T follicular helper cell (primary cell): ENCODE measurements around the gene SLC27A1.
"Not testable (repeated sequence)": the region's sequence is repeated elsewhere in the genome, so short reads cannot be mapped to it uniquely, and the experiment has no call there.

Source experiments
- DNase-seq: peaks from one replicate; pipeline ENCODE4 v3.0.0-alpha.2; 2020; ENCODE audit warnings: low read depth

Gene SLC27A1

DNA sequence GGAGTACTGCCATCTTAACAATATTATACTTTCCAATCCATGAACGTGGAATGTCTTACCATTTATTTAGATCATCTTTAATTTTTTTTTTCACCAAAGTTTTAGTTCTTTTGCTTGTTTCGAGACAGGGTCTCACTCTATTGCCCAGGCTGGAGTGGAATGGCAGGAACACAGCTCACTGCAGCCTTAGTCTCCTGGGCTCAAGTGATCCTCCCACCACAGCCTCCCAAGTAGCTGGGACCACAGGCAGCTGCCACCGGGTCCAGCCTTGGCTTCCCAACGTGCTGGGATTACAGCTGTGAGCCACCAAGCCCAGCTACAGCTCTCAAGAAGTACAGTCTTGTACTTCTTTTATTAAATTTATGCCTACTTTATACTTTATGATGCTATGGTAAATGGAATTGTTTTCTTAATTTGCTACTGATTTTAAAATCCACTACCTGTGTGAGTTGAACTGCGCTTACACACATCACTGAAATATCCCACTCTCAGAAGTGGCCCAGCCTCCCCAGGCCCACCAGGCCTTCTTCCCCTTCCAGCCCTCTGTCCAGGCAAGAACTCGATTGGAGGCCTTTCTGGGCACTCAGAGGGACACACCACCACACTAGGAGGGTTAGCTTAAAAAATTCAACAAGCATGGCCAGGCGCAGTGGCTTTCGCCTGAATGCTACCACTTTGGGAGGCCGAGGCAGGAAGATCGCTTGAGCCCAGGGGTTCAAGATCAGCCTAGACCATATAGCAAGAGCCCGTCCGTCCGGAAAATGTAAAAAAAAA is 40.1 kb downstream of the SLC27A1 start:
- no peak for DNase-seq

DNA sequence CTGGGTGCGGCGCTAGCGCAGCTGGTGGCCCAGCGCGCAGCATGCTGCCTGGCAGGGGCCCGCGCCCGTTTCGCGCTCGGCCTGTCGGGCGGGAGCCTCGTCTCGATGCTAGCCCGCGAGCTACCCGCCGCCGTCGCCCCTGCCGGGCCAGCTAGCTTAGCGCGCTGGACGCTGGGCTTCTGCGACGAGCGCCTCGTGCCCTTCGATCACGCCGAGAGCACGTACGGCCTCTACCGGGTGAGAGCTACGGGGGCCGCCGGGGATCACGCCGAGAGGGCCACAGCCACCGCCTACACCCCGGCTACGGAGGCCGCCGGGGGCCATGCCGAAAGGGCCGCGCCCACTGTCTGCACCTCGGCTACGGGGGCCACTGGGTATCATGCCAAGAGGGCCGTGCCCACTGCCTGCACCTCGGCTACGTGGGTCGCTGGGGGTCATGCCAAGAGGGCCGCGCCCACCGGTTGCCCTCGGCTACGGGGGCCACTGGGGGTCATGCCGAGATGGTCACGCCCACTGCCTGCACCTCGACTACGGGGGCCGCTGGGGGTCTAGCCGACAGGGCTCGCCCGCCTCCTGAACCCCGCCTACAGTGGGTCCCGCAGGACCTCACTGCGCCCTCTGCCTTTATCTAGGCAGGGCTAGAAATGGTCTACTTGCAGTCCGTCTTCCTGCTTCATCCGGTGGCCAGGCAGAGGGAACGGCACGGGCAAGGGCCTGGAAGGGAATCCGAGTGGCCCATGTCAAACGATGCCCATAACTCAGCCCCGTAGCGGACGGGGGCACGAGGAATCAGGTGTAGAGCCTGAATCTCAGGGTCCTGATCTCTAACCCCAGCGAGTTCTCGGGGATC is 41.6 kb downstream of the SLC27A1 start:
- DNase-seq = peak; percentile 78

DNA sequence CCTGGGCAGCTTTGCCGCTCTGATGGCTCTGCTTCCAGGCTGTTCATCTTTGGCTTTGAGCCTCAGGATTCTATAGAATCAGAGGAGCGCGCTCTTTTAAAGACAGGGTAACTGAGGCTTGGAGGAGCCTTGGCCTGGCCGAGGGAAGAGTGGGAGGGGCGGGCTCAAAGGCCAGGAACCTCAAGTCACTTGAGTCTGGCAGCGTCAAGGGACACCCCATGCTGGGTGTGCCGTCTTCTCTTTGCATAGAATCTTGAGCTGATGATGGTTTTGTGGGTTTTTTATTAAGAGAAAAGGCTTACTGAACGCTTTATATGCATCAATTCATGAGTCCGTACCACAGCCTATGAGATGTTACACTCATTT is 42.2 kb downstream of the SLC27A1 start:
- no peak for DNase-seq

DNA sequence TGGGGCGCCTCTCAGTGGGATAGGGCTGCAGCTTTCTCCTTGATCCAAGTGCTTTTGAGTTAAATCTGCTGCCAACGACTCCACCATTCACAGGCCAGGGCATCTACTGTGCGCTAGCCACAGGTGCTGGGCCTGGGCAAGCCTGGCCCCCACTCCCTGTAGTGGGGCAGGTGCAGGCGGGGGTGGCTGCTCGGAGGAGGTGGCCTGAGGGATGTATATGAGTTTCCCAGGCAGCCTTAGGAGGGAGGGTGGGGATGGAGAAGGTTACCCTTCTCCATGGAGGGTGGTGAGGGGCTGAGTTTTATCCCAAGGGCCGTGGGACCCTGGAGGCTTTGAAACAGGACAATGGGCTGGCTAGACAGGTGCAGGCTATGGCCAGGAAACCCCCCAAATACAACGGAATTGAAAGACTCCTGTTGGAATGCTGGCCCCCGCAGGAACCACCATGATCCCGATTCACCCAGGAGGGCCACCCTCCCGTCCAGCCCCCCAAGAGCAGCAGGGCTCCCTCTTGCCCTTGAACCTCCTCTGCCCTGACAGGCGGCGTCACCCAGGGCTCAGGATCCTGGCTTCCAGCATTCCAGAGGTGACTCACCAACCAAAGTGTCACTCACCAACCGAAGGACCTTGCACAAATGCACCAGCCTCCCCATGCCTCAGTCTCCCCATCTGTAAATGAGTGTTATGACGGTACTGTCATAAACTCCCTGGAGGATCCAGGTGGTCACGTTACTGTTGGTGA is 45.3 kb downstream of the SLC27A1 start:
- DNase-seq = no peak

DNA sequence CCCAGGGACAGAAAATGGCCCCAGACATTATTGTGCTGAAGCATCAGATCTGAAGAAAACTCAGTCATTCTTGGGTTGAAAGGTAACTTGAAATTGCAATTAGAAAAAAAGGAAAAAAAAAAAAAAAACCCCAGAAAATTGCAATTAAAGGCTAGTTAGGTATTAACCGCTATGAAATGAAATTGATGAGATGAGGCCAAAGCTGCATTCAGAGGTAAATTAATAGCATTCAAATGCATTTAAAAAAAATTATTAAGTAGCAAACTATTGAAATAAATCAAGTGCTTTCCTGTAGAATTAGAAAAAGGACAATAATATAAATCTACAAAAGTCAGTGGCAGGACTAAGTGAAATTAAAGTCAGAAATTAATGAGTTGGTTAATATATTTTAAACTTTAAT is 47.6 kb downstream of the SLC27A1 start:
- DNase-seq = no peak

DNA sequence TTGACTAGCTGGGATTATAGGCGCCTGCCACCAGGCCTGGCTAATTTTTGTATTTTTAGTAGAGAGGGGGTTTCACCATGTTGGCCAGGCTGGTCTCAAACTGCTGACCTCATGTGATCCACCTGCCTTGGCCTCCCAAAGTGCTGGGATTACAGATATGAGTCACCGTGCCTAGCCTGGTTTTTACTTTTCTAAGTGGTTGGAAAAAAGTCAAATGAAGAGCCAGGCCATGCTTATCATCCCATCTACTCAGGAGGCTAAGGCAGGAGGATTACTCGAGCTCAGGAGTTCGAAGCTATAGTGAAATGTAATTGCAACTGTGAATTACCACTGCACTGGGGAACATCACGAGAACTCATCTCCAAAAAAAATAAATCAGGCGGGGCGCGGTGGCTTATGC is 48.3 kb downstream of the SLC27A1 start:
- not testable (repeated sequence) for DNase-seq

DNA sequence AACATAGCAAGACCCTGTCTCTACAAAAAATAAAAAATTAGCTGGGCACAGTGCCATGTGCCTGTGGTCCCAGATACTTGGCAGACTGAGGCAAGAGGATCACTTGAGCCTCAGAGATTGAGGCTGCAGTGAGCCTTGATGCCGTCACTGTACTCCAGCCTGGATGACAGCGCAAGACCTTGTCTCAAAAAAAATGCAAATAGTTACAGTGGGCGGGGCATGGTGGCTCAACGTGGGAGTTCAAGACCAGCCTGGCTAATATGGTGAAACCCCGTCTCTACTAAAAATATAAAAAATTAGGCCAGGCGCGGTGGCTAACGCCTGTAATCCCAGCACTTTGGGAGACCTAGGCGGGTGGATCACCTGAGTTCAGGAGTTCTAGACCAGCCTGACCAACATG is 49.6 kb downstream of the SLC27A1 start:
- DNase-seq = no peak

DNA sequence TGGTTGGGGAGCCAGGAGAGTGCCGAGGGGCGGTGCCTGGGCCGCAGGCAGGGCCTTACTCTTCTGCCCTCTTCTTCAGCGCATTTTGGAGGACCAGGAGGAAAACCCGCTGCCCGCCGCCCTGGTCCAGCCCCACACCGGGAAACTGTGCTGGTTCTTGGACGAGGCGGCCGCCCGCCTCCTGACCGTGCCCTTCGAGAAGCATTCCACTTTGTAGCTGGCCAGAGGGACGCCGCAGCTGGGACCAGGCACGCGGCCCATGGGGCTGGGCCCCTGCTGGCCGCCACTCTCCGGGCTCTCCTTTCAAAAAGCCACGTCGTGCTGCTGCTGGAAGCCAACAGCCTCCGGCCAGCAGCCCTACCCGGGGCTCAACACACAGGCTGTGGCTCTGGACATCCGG is 50.5 kb downstream of the SLC27A1 start:
- no peak for DNase-seq

DNA sequence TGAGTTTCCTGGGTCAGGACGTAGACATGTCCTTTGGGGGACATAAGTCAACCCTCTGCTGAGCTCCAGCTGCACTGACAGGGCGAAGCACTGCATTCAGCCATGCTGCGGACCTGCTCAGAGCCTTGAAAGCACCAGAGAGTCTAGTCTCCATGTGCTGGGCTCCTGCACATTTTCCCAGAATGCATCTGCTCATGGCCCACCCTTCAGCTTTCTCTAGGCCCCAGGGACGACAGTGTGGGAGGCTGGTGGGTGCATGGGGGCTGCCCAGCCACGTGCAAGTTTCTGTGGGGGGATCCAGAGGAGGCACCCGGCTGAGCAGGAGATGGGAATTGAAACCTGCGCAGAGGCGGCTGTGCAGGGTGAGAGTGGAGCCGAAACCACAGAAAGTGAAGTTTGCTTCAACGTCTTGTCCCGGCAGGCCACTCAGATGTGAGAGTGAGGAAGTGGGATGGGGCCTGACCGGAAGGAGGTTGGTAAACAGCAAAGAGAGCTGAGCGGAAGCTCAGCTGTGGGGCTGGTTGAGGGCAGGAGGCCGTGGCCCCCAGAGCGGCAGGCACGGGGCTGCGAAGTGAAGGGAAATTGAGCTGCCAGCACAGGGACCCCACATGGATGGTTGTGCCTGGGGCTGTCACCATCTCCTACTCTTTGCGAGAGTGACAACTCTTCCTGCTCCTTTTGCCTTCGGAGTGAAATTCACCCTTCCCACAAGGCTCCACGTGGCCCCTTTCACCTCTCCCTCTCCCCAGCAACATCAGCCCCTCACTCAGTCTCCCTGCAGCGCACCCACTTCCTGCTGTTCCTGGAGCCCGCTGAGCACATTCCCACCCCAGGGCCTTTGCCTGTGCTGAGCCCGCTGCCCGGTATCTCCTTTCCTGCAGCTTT is 52.9 kb downstream of the SLC27A1 start:
- no peak for DNase-seq

DNA sequence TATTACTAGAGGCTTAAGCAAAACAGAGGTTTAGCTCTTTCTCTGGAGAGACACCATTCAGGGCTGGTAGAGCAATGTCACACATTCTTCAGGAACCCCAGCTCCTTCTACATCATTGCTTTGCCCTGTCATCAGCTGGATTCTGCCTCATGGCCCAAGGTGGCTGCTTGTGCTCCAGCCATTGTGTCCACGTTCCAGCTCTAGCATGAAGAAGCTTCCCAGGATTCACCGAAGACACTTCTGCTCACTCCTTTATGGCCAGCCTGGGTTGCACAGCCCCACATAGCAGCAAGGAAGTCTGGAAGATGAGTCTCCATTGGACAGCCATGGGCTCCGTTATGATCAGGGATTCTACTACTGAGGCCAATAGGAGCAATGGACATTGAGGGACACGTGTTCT is 54.3 kb downstream of the SLC27A1 start:
- DNase-seq = no peak

DNA sequence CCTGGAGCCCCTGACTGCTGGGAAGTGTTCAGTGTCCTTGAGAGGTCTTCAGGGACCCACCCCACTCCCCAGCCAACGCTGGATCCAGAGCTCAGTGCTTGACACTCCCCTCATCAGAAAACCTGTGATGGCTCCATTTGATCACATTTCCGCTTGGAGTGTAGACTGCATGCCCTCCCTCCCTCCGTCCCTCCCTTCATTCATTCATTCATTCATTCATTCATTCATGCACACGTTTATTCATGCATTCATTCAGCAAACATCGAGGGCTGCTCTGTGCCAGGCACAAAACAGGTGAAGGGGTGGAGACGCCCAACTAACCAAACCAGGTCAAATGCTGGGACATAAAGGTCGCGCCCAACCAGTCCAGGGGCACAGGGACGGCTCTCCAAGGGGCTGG is 54.8 kb downstream of the SLC27A1 start:
- DNase-seq = no peak

DNA sequence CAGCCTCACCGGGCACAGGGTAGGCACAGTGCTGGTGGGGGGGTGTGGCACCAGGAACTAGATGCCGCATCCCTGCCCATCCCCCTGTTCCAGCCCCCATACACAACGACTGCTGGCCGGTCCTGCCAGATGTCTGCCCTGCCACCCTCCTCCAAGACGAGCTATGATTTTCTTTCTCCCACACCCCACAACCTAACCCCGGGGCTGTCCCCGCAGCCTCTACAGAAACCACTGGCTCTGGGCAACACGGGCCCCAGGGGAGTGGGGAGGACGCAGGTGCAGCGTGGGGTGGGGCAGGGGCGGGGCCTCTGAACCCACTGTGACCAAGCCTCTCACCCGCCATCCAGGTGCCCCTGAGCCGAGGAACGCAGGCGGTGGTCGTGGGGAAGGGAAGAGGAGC is 56.6 kb downstream of the SLC27A1 start:
- no peak for DNase-seq

DNA sequence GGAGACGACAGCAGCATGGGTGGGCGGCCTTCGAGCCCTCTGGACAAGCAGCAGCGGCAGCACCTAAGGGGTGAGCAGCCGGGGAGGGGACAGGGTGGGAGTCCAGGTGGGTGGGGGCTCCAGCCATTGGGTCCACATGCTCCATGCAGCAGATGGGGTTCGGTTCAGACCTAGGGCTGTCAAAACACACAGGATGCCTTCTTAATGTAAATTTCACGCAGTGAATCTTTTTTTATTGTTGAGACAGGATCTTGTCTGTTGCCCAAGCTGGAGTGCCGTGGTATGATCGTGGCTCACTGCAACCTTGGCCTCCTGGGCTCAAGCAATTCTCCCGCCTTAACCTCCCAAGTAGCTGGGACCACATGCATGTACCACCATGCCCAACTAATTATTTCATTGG is 57.0 kb downstream of the SLC27A1 start:
- DNase-seq = no peak

DNA sequence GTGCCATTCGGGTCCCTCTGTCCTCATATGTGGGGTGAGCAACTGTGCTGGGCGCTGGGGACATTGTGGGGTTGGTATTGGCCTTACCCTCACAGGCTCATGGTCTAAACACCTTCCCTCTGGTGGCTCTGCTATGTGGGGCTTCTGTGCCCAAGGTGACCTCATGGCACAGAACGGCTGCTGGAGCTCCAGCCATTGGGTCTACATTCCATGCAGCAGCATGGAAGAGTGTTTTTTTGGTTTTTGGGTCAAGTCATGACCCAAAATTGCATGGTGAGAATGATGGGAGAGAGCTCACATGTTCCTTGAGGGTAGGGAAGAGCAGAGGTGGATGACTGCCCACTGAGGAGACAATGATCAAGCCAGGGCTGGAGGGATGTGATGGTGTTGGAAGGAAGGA is 58.3 kb downstream of the SLC27A1 start:
- DNase-seq = no peak

DNA sequence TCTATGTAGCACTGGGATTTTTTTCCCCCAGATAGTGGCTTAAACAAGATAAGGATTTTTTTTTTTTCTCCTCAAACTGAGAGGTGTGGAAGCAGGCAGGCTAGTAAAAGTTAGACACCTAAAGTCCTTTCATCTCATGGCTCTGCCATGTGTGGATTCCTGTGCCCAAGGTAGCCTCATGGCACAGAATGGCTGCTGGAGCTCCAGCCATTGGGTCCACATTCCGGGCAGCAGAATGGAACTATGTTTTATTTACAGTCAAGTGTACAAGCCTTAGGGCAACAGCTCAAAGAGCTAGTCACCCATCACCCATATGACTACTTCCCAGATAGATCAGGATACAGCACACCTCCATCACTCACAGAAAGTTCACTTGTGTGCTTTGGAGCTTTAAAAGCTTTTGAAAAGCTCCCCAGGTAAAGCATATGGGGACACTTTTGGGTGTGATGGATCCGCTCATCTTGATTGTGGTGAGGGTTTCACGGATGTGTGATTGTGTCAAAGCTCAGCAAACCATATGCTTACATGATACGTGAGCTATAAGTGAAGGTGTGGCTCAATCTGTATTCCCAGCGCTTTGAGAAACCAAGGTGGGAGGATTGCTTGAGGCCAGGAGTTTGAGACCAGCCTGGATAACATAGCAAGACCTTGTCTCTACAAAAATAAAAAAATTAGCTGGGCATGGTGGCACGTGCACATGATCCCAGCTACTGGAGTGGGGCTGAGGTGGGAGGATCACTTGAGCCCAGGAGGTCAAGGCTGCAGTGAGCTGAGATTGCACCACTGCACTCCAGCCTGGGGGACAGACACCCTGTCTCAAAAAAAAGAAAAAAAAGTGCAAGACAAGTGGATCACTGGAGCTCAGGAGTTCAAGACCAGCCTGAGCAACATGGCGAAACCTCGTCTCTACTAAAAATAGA is 59.2 kb downstream of the SLC27A1 start:
- no peak for DNase-seq

DNA sequence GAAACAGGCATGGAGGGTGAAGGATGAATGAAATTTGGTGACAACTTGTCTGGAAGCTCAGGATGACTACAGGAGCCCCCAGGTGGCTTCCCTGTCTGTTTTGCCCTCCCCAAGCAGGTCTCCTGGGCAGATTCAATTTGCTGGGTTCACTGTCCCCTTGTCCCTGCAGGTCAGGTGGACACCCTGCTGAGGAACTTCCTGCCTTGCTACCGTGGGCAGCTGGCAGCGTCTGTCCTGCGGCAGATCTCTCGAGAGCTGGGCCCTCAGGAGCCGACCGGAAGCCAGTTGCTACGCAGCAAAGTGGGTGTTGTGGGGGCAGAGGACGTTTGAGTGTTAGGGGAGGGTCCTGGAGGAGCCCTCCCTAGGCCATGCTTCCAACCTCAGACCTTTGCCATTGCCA is 60.3 kb downstream of the SLC27A1 start:
- DNase-seq = no peak

DNA sequence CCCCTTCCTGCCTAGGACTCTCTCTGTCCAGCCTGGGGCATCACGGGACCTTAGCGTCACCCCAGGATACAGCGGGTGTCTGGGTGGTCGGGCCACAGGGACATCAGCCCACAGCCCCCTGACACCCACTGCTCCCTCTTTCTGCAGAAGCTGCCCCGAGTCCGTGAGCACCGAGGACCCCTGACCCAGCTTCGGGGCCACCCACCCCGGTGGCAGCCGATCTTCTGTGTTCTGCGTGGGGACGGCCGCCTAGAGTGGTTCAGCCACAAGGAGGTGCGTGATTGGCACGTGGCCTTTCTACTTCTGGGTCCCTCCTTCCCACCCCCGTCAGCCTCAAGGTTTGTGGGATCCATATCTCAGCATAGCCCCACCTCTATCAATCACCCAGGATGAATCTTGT is 61.8 kb downstream of the SLC27A1 start:
- no peak for DNase-seq

DNA sequence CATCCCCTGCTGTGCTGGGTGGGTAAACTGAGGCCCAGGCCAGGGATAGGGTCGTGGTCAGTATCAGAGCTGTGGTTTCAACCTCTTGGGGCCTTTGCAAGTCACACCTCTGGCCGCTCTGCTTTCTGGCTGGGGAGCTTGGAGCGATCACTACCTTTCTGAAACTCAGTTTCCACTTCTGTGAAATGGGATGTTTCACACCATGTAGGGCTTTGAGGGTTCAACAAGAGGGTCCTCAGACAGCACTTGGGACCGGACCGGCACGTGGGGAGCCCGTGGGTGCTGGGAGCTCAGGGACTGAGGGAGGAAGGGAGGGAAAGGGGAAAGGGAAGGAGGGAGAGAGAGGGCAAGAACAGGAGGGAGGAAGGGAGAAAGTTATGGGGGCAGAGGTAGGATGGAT is 62.2 kb downstream of the SLC27A1 start:
- no peak for DNase-seq

DNA sequence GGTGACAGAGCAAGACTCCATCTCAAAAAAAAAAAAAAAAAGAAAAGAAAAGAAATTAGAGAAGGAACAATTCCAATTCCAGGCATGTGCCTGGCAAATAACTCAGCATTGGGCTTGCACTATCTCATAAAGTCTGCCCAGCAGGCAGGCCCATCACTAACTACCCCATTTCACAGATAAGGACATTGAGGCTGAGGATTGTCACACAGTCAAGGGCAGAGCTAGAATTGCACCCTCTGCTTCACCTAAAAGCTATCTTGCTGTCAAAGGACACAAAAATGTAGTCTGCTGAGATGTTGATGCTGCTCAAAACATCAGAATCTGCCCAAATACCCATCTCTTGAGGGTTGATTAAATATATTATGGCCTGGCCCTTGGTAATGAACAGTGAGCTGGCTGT is 64.4 kb downstream of the SLC27A1 start:
- DNase-seq = no peak

DNA sequence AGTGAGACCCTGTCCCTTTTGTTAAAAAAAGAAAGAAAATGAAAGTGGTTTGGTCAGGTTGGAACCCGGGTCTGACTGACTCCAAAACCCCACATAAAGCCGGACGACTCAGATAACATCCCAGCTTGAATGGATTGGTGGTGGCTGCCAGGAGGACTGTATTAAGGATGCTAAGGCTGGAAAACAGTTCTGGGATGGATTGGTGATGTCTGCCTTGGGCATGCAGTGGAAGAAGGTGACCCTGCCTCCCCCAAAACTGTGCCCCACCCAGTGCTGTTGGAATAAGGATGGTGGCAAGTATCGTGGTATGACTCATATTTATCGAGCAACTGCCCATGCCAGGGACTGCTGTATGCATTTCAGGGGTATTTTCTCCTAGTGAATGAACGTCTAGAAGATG is 66.6 kb downstream of the SLC27A1 start:
- no peak for DNase-seq
